Peyer's patch (tissue), 4 donors: ENCODE measurements around the gene PMVK. TPM values are rescaled to one million over a fixed set of nuclear protein-coding genes. Genes with fewer than 3 reads are reported as not detected.

ENCODE experiments used
- DNase-seq, 3 donors: peaks; one replicate each; pipeline ENCODE4 v3.0.0-alpha.2; 2017 to 2019
- H3K27ac ChIP-seq, 4 donors: fragments of 200-600 bp; sonication (generic); one replicate each; pipeline ENCODE4 v1.5.1; 2016 to 2019
- H3K27me3 ChIP-seq, 2 donors: fragments of 200-600 bp; sonication (generic); one replicate each; pipeline ENCODE4 v1.5.1; 2019
- H3K36me3 ChIP-seq, 3 donors: fragments of 200-600 bp; sonication (generic); one replicate each; pipeline ENCODE4 v1.5.1; 2016 to 2019
- H3K4me1 ChIP-seq, 4 donors: fragments of 200-600 bp; sonication (generic); one replicate each; pipeline ENCODE4 v1.5.1; 2016 to 2019
- H3K4me3 ChIP-seq, 4 donors: fragments of 200-600 bp; sonication (generic); 1 replicate in 3 of 4; 2 replicates in 1 of 4; pipeline ENCODE4 v1.5.1; 2016 to 2019; ENCODE audit warnings: mild to moderate bottlenecking in 1 of 4
- H3K9me3 ChIP-seq, 4 donors: fragments of 200-600 bp; sonication (generic); one replicate each; pipeline ENCODE4 v1.5.1; 2016 to 2019; ENCODE audit warnings: mild to moderate bottlenecking in 1 of 4
- CTCF ChIP-seq, 6 experiments: fragments of 450-650 bp in 4 of 6; fragments of 200-600 bp in 2 of 6; sonication (generic) in 1 of 6; IDR thresholded peaks; one replicate each; pipeline ENCODE4 v1.5.1; 2017 to 2019; ENCODE audit warnings: antibody characterized with exemption in 6 of 6, mild to moderate bottlenecking in 3 of 6, moderate library complexity in 1 of 6
- POLR2A ChIP-seq, 2 donors: fragments of 450-650 bp; IDR thresholded peaks; one replicate each; pipeline ENCODE4 v1.5.1; 2017; ENCODE audit warnings: antibody characterized with exemption in 2 of 2, mild to moderate bottlenecking in 2 of 2, moderate library complexity in 2 of 2
- total RNA-seq, 4 donors: library from RNA; depleted of rRNA; stranded (reverse); fragments of >200 nt; gene quantifications; one replicate each; pipeline ENCODE4 v1.1.0, GENCODE V29; 2016

The PMVK gene
- total RNA-seq, 4 donors from 2014 or later, result 5.0 to 20.1 (median 19.2) TPM

GRCh38 chr1:154969246-154969645 lies 32.7 kb upstream of the PMVK start:
- Histone ChIP-seq H3K27me3 (no peaks in the 10 kb centered on the region), H3K36me3 (peaks cover 0 to 54% (median 0%) of the 10 kb centered on the region in 3 donors), H3K4me3 (peak overlapping the region in 1 of 4 donors; percentile 38), H3K4me1 (peaks cover 0 to 39% (median 10%) of the 10 kb centered on the region in 4 donors), H3K27ac (peak overlapping the region; percentile 0 to 99 (median 44)), H3K9me3 (no peaks in the 10 kb centered on the region)
- TF ChIP-seq CTCF (IDR thresholded peaks at IDR 0.05) (no peak), POLR2A (IDR thresholded peaks at IDR 0.05) (no peak)
- peak in 1 of 3 donors; percentile 28 for DNase-seq

DNA sequence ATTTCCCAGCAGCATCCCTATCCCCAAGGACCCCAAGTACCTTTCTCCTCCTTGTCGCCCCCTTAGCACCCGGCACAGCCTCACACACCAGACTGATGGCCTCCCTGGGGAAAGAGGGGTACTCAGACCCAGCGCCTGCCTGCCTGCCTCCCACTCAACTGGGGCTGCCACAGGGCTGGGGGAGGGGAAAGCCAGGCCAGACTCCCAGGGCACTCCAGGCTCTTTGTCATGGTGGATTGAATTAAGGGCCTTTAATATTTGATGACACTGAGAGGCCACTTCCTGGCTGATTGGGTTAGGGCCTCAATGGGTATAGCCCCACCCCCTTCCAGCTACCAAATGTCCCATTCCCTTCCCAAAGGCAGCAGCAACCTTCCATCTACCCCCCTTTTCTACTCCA lies 32.2 kb upstream of the PMVK start:
- no peak for TF ChIP-seq POLR2A (IDR thresholded peaks at IDR 0.05)
- Histone ChIP-seq H3K27me3 (no peaks in the 10 kb centered on the region), H3K9me3 (no peaks in the 10 kb centered on the region), H3K4me3 (no peak overlapping the region), H3K36me3 (peaks cover 0 to 59% (median 0%) of the 10 kb centered on the region in 3 donors), H3K4me1 (peaks cover 0 to 39% (median 10%) of the 10 kb centered on the region in 4 donors), H3K27ac (peak overlapping the region in 2 of 4 donors; percentile 0 to 24)
- peak in 1 of 3 donors; percentile 24 for DNase-seq

GRCh38 chr1:154967331-154967950 lies 30.9 kb upstream of the PMVK start:
- H3K36me3 ChIP-seq, result peaks cover 0 to 69% (median 0%) of the 10 kb centered on the region in 3 donors
- TF ChIP-seq CTCF (IDR thresholded peaks at IDR 0.05) (no peak), POLR2A (IDR thresholded peaks at IDR 0.05) (no peak)
- H3K27ac ChIP-seq, result peak overlapping the region in 1 of 4 donors; percentile 35
- H3K4me1 ChIP-seq, result peaks cover 0 to 43% (median 11%) of the 10 kb centered on the region in 4 donors
- H3K4me3 ChIP-seq, result no peak overlapping the region
- DNase-seq, result no peak
- H3K9me3 ChIP-seq, result no peaks in the 10 kb centered on the region
- no peaks in the 10 kb centered on the region for H3K27me3 ChIP-seq

DNA sequence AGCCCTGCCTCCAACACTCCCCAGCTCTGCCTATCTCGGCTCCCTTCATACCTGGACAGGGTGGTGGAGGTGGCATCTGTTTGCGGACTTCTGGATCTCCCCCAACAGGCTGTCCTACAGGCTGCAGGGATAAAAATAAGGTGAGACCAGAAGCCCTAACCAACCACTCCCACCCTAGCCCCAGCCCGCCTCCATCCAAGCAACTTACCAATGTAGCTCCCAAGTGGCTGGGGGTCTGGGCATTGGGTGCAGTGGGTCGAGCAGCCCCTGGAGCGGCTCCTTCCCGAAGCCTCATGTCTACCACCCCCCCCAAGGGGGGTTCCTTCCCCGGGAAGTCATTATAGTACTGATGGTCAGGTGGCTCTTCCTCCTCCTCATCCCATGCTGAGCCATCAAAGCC lies 29.6 kb upstream of the PMVK start:
- Histone ChIP-seq H3K4me3 (no peak overlapping the region), H3K27ac (peak overlapping the region in 1 of 4 donors; percentile 10), H3K27me3 (no peaks in the 10 kb centered on the region), H3K36me3 (peaks cover 0 to 69% (median 0%) of the 10 kb centered on the region in 3 donors), H3K4me1 (peaks cover 0 to 32% (median 10%) of the 10 kb centered on the region in 4 donors), H3K9me3 (no peaks in the 10 kb centered on the region)
- no peak for DNase-seq
- TF ChIP-seq POLR2A (IDR thresholded peaks at IDR 0.05), result no peak
- TF ChIP-seq CTCF (IDR thresholded peaks at IDR 0.05), result no peak

DNA sequence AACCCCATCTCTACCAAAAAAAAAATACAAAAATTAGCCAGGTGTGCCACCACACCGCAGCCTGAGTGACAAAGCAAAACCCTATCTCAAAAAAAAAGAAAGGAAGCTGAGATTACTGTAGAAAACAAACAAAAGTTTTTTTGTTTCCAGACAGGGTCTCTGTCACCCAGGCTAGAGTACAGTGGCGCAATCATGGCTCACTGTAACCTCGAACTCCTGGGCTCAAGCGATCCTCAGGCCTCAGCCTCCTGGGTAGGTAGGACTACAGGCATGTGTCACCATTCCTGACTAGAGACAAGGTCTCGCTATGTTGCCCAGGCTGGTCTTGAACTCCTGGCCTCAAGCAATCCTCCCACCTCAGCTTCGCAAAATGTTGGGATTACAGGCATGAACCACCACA lies 27.8 kb upstream of the PMVK start:
- Histone ChIP-seq H3K36me3 (peaks cover 0 to 69% (median 0%) of the 10 kb centered on the region in 3 donors), H3K27ac (no peak overlapping the region)

More for the DNA sequence above, 27.8 kb upstream of the PMVK start:
- H3K4me3 ChIP-seq, result no peak overlapping the region
- no peaks in the 10 kb centered on the region for H3K9me3 ChIP-seq
- peaks cover 0 to 22% (median 6%) of the 10 kb centered on the region in 4 donors for H3K4me1 ChIP-seq
- DNase-seq, result no peak
- no peaks in the 10 kb centered on the region for H3K27me3 ChIP-seq
- TF ChIP-seq CTCF (IDR thresholded peaks at IDR 0.05), result no peak
- no peak for TF ChIP-seq POLR2A (IDR thresholded peaks at IDR 0.05)
